Stimulated activated CD4-positive, alpha-beta T cell treated with anti-CD3 and anti-CD28 coated beads, Interleukin-15, amount 100 ng/mL, for 48 hours (primary cell): ENCODE results near the gene USHBP1.

Experiments used
- DNase-seq, 2 donors: peaks; one replicate each; pipeline ENCODE4 v3.0.0-alpha.2; 2020; ENCODE audit warnings: low read depth in 2 of 2

Gene USHBP1

DNA sequence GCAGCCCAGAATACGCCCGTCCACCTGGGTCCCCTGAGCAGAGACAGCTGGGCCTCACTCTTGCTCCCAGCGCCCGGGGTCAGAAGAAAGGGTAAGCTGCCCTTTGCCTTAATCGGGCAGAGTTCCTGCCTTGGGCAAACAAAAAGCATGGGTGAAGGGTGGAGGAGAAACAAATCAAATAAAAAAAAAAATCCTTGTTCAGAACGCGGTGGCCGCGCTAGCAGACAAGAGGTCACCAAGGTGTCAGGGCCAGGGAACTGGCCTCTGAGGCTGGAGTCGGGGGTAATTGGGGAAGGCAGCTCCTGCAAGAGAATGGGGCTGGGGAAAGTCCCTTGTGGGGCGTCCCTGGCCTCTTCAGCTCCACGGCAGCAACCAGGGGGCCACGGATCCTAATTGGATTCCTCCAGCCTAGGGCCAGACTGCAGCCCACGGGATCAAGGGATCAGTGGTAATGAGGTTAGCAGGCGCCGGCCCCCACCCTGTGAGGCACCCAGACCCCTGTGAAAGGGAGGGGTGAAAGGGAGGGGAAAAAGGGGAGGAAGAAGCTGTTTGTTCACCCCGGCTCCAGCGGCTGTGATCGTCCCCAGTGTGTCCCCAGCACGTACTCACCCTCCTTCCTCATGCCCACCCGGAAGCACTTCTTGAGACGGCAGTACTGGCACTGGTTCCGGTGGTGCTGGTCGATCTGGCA lies 24.3 kb downstream of the USHBP1 start:
- DNase-seq, result no peak

DNA sequence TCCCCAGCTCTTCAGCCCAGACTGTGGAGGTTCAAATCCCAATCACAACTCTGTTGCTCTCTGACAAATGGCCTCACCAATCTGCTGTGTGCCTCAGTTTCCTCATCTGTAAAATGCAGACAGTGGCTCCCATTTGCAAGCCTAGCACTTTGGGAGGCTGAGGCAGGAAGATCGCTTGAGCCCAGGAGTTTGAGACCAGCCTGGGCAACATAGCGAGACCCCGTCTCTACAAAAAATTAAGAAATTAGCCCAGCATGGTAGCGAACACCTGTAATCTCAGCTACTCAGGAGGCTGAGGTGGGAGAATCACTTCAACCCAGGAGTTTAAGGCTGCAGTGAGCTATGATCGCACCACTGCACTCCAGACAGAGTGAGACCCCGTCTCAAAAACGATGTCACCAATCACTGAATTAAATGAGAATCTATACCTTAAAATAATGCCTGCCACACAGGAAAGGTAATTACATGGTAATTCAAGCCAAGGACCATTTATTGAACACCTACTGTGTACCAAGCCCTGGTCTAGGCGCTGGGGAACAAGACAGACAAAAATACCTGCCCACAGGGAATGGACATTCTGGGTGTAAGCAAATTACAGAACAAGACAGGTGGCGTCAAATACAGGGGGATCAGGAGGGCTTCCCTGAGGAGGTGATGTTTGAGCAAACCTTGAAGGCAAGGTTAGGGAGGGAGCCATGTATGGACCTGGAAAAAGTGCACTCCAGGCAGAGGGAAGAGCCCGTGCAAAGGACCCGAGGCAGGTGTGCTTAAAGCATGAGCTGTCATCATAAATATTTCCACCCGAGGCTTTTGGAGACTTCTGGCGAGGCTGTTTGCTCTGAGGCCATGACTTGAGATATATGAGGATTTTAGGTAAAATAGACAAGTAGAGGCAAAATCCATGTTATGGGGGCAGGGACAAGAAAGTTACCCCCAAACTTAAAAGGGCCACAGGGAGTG lies 26.5 kb downstream of the USHBP1 start:
- DNase-seq, result no peak

DNA sequence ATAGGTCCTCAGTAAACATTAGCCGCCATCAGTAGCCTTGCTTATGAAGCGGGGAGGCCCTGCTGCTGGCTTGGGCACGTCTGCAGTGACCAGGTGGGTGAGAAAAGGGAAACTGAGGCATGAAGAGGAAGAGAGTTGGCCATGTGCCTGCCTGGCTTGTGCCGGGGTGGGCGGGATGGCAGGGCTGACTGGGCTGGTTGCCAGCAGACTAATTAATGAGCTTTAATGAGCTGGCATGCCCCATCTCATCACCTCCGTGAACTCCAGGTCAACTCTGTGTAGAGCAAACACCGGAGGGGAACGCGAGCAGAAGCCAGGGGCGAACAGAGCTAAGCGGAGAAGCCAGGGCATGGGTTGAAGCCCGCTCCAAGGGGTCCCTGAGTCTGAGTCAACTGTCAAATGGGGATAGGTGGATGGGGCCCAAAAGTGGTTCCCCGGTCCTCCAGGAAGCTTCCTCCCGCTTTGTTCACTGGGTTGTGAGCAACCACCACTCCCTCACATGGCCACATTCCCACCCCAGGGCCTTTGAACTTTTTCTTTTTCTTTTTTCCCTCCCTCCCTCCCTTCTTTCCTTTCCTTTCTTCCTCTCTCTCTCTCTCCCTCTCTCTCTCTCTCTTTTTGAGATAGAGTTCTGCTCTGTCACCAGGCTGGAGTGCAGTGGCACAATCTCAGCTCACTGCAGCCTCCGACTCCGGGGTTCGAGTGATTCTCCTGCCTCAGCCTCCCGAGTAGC lies 27.6 kb downstream of the USHBP1 start:
- DNase-seq, result no peak

DNA sequence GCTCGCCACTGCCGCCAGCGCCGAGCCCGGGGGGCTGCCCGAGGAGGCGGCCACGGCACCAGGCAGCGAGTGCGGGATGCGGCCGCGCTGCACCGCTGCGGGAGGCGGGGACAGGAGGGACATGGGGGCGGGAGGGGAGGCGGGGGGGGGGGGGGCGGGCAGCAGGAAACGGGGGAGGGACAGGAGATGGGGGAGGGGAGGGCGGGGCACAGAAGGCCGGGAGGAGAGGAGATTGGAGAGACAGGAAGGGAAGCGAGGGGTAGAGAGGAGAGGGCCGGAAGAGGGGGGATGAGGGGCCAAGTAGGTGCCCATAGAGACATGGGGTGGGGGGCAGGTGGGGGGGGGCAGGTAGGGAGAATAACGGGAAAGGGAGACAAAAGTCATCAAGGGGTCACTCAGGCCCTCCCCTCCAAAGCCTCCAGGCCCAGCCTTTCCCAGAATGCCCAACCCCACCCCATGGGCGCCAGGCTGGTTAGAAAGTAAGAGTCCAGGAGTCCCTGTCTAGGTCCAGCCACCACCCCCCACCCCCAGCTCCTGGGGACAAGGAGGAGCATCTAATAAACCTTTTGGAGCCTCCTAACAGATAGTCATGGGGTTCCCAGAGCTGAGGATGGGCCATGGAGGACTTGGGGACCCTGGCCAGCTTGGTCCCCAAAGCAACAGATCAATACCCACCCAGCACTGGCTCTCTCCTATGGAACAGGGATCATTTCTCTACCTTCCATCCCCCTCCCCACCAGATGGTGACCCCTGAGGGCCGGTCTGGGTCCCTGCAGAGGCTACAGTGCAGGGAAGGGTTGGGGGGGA lies 28.4 kb downstream of the USHBP1 start:
- DNase-seq, result peak in 1 of 2 donors; percentile 35

DNA sequence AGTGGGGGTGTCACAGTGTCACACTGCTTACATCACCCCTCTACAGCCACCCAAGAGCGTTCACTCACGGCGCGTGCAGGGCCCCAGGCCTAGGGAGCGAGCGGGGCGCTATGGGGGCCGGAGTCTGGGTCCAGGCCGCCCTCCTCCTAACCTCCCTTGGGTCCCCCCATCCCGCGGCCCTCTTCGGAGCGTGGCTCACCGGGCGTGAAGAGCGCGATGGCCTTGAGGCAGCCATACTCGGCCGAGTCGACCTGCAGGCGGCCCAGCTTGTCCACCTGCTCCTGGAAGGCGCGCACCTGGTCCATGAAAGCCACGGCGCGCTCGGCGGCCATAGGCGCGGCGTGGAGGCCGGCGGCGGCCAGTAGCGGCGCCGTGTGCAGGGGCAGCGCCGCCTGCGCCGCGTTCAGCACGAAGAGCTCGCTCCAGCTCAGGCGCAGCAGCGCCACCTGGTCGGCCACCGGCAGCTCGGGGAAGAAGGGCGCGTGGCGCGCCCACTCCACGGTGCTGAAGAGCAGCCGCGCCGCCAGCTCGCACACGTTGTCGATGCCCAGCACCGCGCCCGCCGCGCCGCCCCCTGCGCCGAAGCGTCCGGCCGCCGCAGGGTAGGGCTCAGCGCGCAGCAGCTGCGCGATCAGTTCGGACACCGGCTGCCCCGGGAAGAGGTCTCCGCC lies 29.1 kb downstream of the USHBP1 start:
- DNase-seq, result peak; percentile 41 to 63

DNA sequence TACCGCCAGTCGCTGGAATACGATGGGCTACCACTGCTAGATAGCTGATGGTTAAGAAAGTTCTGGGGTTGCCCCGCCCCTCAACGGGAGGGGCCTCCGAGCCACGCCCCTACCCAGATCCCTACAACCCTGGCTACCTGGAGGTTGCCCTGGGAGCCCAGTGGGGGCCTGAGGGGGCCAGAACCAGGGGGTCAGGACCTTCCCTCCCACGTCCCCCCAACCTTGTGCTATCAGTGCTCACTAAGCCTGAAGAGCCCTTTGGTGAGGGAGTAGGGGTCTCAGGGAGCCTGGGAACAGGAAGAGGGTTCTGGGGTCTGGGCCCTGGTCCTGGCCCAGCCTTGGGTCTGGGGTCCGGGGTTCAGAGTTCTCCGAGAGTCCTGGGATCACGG lies 29.6 kb downstream of the USHBP1 start:
- peak; percentile 24 to 52 for DNase-seq

DNA sequence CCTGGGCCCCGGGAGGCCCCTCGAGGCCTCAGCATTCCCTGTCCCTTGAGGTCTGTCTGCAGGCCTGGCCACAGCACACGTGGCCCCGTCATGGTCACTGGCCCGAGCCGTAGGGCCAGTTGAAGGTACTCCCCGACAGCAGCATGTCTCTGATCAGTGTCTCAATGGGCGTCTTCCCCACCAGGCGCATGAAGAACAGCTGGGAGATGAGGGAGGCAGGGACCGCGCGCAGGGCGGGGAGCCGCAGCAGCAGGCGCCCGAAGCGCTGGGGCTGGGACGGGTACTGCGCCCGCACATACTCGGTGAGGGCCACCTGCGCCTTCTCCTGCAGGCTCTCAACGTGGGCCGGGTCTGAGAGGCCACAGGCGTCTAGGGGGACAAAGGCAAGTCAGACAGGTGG lies 32.3 kb downstream of the USHBP1 start:
- DNase-seq, result no peak

DNA sequence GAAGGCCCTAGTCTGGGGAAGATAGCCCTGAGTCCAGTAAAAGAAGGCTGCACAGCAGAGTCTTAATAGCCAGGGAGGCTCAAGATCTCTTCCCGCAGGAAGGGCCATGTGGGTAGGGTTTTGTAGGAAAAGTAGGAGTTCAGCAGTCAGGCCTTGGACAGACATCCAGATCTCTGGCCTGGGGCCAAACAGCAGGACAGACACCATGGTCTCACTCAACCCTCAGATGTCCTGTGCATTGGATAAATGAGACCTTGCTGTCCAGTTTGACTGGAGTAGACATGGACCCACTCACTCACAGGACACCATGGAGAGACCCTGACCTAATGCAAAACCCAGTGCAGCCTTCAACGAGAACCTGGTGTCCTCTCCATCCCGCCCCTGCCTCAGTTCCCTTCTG lies 34.7 kb downstream of the USHBP1 start:
- no peak for DNase-seq

DNA sequence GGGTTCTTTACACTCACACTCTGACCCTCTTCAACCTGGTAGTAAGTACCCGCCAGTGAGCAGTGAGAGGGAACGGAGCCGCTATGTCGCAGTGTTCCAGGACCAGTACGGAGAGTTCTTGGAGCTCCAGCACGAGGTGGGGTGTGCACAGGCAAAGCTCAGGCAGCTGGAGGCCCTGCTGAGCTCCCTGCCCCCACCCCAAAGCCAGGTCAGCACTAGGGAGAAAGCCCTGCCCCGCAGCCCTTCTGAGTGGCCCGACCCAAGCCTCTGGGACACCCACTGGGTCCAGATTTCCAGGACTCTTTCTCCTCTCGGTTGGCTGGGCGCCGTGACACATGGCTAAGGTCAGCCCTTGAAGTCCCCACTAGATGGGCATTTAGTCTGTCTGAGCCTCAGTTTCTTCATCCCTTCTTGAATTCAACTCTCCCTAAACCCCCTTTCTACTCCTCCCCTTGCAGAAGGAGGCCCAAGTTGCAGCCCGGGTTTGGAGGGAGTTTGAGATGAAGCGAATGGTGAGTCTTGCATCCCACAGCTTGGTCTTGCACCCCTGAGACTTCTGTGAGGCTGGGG lies 36.7 kb downstream of the USHBP1 start:
- no peak for DNase-seq

DNA sequence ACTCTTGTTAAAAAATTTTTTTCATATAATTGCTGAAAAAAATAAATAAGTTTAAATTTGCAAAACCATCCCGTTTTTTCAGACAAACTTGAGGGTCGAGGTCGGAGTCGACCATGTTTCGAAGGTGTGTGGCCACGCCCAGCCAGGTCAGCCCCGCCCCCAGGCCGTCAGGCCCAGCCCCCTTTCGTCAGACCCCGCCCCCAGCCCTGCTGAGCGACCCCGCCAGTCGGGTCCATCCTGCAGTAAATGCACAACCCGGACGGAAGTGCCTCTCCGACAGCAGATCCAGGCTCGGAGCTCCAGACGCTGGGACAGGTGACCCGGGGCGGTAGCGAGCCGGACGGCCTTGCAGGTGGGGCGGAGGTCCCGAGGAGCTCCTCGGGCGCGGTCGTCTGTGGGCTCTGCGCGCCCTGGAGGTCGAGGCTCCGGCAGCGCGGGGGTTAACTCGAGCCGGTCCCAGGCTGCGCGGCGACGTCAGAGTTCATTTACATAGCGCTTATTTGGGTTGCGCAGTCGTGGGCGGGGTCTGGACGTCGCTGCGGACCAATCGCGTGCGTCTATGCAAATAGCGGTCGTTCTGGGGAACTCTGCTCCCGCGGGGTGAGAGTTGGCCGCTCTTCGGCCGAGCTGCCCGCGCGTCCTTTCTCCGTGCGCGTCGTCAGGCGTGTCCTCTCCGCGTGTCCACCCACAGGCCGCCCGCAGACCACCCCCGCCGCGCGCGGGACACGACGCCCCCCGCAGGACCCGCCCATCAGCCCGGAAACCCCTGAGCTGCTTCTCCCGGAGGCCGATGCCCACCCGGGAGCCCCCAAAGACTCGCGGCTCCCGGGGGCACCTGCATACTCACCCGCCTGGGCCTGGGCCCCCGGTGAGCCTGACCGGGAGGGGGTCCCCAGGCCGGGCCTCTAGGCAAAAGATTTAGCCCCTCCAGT lies 38.3 kb downstream of the USHBP1 start, which contains the start of gene OCEL1:
Gene OCEL1, plus strand, starts transcription at position 225 of the 932 bp plus-strand sequence. Its CDS starts 22 bp downstream, at position 247.
- DNase-seq, result peak; percentile 95 to 97

DNA sequence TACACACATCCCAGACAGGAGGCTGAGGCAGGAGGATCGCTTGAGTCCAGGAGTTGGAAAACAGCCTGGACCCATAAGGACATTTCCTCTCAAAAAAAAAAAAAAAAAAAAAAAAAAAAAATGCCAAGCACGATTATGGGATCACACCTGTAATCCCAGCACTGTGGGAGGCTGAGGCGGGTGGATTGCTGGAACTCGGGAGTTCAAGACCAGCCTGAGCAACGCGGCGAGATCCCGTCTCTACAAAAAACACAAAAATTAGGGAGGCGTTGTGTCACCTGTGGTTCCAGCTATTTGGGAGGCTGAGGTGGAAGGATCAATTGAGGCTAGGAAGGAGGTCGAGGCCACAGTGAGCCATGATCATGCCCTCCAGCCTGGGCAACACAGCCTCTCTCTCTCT lies 39.5 kb downstream of the USHBP1 start:
- no peak for DNase-seq

DNA sequence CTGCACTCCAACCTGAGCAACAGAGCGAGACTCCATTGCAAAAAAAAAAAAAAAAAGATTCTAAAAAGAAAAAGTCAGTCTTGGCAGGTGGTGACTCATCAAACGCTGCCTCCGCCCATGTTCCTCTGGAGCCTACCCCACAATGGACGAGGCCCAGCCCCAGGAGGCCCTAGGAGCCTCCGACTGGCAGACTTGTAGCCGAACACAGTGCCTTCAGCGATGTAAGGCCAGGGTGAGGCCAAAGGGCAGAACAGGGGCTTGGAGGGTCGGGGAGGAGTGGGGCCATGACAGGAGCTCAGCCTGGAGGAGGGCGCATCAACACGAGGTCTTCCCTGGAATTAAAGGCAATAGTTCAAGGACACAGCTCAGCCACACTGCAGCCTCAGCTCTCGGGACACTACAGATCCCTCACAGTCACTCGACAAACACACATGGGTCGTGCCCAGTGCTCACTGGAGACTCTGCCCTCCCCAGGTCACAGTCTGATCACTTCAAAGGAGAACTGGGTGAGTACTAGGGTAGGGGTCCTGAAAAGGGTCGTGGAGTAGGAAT lies 44.3 kb downstream of the USHBP1 start:
- DNase-seq, result no peak

DNA sequence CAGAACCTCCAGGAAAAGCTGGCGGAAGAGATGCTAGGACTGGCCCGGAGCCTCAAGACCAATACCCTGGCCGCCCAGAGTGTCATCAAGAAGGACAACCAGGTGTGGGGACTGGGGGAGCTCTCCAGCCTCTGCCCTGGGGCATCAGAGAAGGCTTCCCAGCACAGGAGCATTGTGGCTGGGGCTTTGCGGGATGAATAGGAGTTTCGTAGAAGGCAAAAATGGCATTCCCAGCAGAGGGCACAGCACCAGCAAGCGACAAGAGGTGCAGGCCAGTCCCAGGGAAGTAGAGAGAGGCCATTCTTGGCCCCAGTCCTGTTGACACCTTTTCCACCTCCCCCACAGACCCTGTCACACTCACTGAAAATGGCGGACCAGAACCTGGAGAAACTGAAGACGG lies 45.3 kb downstream of the USHBP1 start:
- DNase-seq, result no peak

DNA sequence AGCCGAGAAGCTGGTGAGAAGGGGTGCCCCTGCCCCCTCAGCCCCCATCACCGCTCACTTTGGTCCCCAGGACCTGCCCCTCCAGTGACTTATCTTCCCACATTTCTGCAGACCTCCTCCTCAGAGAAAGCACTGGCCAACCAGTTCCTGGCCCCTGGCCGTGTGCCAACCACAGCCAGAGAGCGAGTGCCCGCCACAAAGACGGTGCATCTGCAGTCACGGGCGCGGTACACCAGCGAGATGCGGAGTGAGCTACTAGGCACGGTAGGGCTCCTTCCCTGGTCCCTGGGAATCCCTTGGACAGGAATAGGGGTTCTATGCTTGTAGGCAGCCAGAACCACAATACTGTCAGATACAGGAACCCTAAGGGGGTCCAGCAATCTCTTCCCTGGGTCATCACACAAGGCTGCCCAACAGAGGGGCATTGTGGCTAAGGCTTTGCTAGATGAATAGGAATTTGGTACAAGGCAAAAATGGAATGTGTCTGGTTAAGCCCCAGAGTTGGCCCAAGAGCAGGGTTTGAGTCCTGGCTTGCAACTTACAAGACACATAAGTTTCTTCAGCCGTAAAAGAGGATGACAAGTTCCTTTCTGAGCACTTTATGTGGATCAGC lies 48.4 kb downstream of the USHBP1 start:
- no peak for DNase-seq

DNA sequence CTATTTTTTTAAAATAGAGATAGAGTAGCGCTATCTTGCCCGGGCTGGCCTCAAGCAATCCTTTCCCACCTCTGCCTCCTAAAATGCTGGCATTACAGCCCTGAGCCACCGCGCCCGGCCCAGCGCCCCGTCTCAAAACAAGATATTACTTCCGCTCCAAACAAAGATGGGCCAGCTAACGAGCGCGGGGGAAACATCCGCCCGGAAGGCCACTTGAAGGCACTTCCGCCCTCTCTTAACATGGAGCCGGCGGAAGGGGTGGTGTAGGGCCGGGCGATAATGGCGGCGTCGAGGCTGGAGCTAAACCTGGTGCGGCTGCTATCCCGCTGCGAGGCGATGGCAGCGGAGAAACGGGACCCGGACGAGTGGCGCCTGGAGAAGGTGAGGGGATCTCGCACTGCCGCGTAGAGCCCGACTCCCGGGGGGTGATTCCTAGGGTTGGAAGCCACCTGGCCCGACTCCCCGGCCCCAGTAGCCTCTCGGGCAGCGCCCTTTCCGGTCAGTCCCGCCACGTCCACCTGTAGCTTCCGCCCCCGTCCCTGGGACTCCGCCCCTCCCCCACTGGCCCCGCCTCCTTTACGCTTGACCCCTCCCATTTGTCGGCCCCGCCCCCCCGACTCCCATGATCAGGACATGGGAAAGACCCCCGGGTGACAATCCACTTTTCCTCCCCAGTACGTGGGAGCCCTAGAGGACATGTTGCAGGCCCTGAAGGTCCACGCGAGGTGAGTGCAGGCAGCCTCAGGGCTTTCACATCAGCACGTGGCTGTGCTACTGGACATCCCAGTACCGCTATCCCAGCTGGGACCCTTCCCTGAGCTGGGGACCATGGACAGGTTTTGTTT lies 49.2 kb downstream of the USHBP1 start, which contains the start of gene USE1:
Gene USE1, plus strand, starts transcription at position 231 of the 845 bp plus-strand sequence. Its CDS starts 49 bp downstream, at position 280.
- DNase-seq, result peak; percentile 78 to 80

DNA sequence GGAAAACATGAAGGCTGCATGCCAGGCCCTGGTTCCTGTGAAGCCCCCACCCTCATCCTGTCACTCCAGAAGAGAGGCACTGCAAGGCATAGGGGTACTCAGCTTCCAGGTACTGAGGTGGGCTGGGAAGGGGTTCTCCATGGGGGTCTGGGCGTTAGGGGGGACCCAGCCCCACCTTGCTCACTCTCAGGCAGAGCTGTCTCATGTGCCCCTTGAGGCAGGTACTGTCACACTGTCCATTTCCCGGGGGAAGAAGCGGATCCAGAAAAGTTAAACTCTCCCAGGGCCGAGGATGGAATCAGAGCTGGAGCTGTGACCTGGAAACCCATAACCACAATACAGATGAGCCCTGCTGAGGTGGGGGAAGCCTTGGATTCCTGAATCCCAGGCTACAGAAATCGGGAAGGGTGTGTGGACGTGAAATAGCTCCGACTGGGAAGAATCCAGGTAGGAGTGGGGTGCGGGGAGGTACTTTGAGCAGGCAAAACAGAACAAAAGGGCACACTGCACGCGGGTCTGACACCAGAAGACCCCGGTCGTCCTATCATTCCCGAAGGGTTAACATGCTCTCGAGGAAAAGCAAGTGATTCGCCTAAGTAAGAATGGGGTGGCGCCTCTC lies 49.9 kb downstream of the USHBP1 start:
- no peak for DNase-seq

DNA sequence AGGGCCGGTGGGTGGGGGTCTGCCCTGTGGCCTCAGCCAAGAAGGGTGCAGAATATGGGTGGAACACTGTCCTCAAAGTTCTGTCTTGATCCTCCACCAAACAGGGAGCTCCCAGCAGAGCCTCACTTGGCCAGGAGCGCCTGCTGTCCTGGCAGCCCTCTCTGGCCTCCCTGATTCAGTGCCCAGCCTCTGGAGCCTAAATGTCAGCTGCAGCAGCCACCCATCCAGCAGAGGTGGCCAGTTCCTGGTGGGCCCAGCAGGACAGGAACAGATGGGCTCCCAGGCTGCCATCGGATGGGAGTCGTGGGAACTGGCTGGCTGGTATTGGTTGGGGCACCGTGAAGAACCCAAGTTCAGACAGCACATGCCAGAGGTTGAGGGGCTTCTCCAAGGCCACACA lies 51.2 kb downstream of the USHBP1 start:
- DNase-seq, result no peak
